Coronary artery (tissue), 2 donors: ENCODE data around the gene KIF25.

Experiments
- DNase-seq: peaks from one replicate; pipeline ENCODE4 v3.0.0-alpha.2; 2017; ENCODE audit warnings: low spot score
- H3K27ac ChIP-seq, 2 donors: fragments of 200-600 bp; sonication (generic); one replicate each; pipeline ENCODE4 v1.5.1; 2016 to 2019
- H3K4me3 ChIP-seq: fragments of 200-600 bp; sonication (generic); 2 replicates; pipeline ENCODE4 v1.5.1; 2016; ENCODE audit warnings: mild to moderate bottlenecking, moderate library complexity
- CTCF ChIP-seq: fragments of 200-600 bp; sonication (generic); IDR thresholded peaks from one replicate; pipeline ENCODE4 v1.5.1; 2019; ENCODE audit warnings: antibody characterized with exemption

KIF25 gene

GRCh38 chr6:168024951-168025510 lies 27.6 kb downstream of the KIF25 start:
- no peak for TF ChIP-seq CTCF
- Histone ChIP-seq H3K4me3 (no peak overlapping the region), H3K27ac (no peak overlapping the region)
- peak; percentile 55 for DNase-seq

DNA sequence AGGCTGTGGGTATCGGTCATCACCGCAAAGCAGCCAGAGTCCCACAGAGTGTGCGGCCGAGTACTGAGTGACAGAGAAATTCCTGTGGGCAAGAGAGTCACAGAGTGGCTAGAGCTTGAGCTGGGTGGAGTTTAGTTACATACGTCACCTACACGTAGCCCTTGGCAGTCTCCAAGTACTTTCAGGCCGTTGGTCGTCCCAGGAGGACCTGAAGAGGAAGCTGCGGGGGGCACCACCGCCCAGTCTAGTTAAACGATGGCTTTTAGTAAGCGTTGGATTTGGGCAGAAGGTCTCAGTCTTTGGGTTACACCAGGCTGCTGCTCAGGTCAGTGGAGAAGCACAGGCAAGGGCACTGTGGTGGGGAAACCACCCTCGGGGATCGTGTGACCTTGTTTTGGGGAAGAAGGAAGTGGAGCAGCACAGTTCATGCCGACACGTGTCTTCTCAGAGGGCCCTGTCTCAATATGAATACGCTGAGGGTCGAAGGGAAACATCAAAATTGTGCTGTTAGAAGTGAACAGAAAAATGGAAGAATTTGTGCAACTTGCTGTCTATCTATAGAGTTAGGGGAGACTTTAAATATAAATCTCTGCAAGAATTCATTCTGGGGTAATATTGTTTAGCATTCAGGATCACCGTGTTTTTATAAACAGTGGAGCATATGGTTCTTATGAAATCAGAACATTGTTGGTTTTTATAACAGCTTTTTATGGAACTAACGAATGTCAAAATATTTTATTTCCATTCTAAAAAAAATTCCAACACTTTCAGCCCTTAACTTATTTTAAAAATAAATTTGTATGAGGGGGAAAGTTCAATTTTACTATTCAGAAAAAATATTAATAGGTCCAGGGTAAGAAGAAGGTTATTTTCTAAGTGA lies 28.6 kb downstream of the KIF25 start:
- TF ChIP-seq CTCF = no peak
- peak; percentile 53 for DNase-seq
- Histone ChIP-seq H3K4me3 (no peak overlapping the region), H3K27ac (no peak overlapping the region)

DNA sequence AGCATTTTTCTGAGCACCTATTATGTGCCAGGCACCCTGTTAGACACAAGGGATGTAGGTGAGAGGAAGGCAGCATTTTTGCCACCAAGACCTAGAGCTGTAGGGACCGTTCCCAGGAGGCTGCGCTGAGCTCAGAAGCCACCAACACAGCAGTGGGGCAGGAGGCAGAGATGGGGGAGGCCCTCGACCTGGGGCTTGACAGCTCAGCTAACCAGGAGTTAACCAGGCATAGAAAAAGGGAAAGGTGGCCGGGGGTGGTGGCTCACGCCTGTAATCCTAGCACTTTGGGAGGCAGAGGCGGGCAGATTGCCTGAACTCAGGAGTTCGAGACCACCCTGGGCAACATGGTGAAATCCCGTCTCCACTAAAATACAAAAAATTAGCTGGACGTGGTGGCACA lies 29.5 kb downstream of the KIF25 start:
- no peak for DNase-seq
- no peak for TF ChIP-seq CTCF
- no peak overlapping the region for H3K27ac ChIP-seq
- H3K4me3 ChIP-seq = no peak overlapping the region

DNA sequence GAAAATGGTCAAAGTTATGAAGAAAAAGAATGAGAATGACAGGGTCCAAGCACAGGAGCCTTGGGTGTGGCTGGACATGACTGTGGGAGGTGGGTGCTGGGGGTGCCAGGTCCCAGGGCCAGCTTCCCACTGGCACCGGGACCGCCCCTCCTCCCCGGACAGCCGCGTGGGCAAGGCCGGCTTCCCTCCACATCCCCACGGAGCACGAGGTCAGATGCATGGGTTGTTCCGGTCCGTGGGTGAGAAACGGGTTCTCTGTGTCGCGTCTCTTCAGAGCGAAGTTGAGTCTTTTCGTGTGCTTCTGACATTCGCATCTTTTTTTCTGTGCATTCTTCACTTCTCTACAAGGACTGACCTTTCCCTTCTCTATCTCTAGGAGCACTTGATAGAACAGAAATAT lies 30.1 kb downstream of the KIF25 start:
- H3K27ac ChIP-seq = no peak overlapping the region
- no peak for DNase-seq
- TF ChIP-seq CTCF = no peak
- no peak overlapping the region for H3K4me3 ChIP-seq

DNA sequence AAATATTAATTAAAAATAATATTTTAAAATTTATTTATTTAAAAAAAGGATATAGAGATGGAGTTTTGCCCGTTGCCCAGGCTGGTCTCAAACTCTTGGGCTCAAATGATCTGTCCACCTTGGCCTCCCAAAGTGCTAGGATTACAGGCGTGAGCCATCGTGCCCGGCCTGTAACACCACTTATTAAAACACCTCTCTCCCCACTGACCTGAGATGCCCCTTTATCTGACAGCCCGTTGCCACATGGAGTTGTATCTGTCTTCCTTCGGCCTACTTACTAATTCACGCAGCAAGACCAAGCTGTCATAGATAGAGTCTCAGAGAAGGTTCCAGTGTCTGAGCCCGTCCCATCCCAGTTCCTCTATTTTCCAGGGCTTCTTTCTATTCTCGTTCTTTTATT lies 30.7 kb downstream of the KIF25 start:
- Histone ChIP-seq H3K27ac (no peak overlapping the region), H3K4me3 (no peak overlapping the region)
- TF ChIP-seq CTCF = no peak
- no peak for DNase-seq

GRCh38 chr6:168029459-168030217 lies 32.2 kb downstream of the KIF25 start:
- Histone ChIP-seq H3K27ac (no peak overlapping the region), H3K4me3 (no peak overlapping the region)
- no peak for TF ChIP-seq CTCF
- DNase-seq = no peak
